ENCODE measurements around the gene CLPTM1L.

Gene CLPTM1L

GRCh38 chr5:1317921-1318565, 26.9 kb downstream of the CLPTM1L start:
- H3K36me3 ChIP-seq (ENCODE audit: control insufficient read depth, insufficient read depth, low read length): peaks cover 55% of the 10 kb centered on the region
- no peak overlapping the region for H3K4me3 ChIP-seq (ENCODE audit: low read depth, low read length)
- H3K4me1 ChIP-seq (ENCODE audit: control insufficient read depth, insufficient read depth, low read length): peaks cover 18% of the 10 kb centered on the region
- no peak overlapping the region for H3K27ac ChIP-seq (ENCODE audit: low read depth, low read length)
- no peak overlapping the region for H3K9ac ChIP-seq (ENCODE audit: low read length)
- H3K9me3 ChIP-seq (ENCODE audit: control insufficient read depth, insufficient read depth, low read depth, low read length): no peaks in the 10 kb centered on the region
- no peaks in the 10 kb centered on the region for H3K27me3 ChIP-seq (ENCODE audit: control insufficient read depth, insufficient read depth, low read length)

GRCh38 chr5:1316588-1317340, 28.1 kb downstream of the CLPTM1L start:
- H3K27me3 ChIP-seq (ENCODE audit: control insufficient read depth, insufficient read depth, low read length): no peaks in the 10 kb centered on the region
- peaks cover 44% of the 10 kb centered on the region for H3K36me3 ChIP-seq (ENCODE audit: control insufficient read depth, insufficient read depth, low read length)
- peaks cover 18% of the 10 kb centered on the region for H3K4me1 ChIP-seq (ENCODE audit: control insufficient read depth, insufficient read depth, low read length)
- no peak overlapping the region for H3K4me3 ChIP-seq (ENCODE audit: low read depth, low read length)
- no peaks in the 10 kb centered on the region for H3K9me3 ChIP-seq (ENCODE audit: control insufficient read depth, insufficient read depth, low read depth, low read length)
- H3K9ac ChIP-seq (ENCODE audit: low read length): no peak overlapping the region
- no peak overlapping the region for H3K27ac ChIP-seq (ENCODE audit: low read depth, low read length)

- H3K27ac ChIP-seq (ENCODE audit: low read depth, low read length): no peak overlapping the region
Observed at GRCh38 chr5:1315709-1316587, 29.0 kb downstream of the CLPTM1L start.

GRCh38 chr5:1315018-1315708, 29.7 kb downstream of the CLPTM1L start:
- Histone ChIP-seq H3K4me3 (ENCODE audit: low read depth, low read length) (no peak overlapping the region), H3K27me3 (ENCODE audit: control insufficient read depth, insufficient read depth, low read length) (no peaks in the 10 kb centered on the region), H3K27ac (ENCODE audit: low read depth, low read length) (no peak overlapping the region), H3K9me3 (ENCODE audit: control insufficient read depth, insufficient read depth, low read depth, low read length) (peaks cover 5% of the 10 kb centered on the region; the same call in 1 of the 2 replicates), H3K9ac (ENCODE audit: low read length) (no peak overlapping the region), H3K36me3 (ENCODE audit: control insufficient read depth, insufficient read depth, low read length) (peaks cover 28% of the 10 kb centered on the region), H3K4me1 (ENCODE audit: control insufficient read depth, insufficient read depth, low read length) (peaks cover 18% of the 10 kb centered on the region)

More at GRCh38 chr5:1315709-1316587, 29.0 kb downstream of the CLPTM1L start:
- Histone ChIP-seq H3K4me1 (ENCODE audit: control insufficient read depth, insufficient read depth, low read length) (peaks cover 18% of the 10 kb centered on the region), H3K27me3 (ENCODE audit: control insufficient read depth, insufficient read depth, low read length) (no peaks in the 10 kb centered on the region), H3K36me3 (ENCODE audit: control insufficient read depth, insufficient read depth, low read length) (peaks cover 35% of the 10 kb centered on the region), H3K4me3 (ENCODE audit: low read depth, low read length) (no peak overlapping the region; the same call in 1 of the 2 replicates), H3K9ac (ENCODE audit: low read length) (no peak overlapping the region), H3K9me3 (ENCODE audit: control insufficient read depth, insufficient read depth, low read depth, low read length) (peaks cover 5% of the 10 kb centered on the region; the same call in 1 of the 2 replicates)

GRCh38 chr5:1314564-1314982, 30.3 kb downstream of the CLPTM1L start:
- Histone ChIP-seq H3K9me3 (ENCODE audit: control insufficient read depth, insufficient read depth, low read depth, low read length) (peaks cover 5% of the 10 kb centered on the region; the same call in 1 of the 2 replicates), H3K27ac (ENCODE audit: low read depth, low read length) (no peak overlapping the region), H3K27me3 (ENCODE audit: control insufficient read depth, insufficient read depth, low read length) (no peaks in the 10 kb centered on the region), H3K9ac (ENCODE audit: low read length) (no peak overlapping the region), H3K4me1 (ENCODE audit: control insufficient read depth, insufficient read depth, low read length) (peaks cover 18% of the 10 kb centered on the region), H3K4me3 (ENCODE audit: low read depth, low read length) (no peak overlapping the region), H3K36me3 (ENCODE audit: control insufficient read depth, insufficient read depth, low read length) (peaks cover 22% of the 10 kb centered on the region)

GRCh38 chr5:1312993-1313833, 31.7 kb downstream of the CLPTM1L start:
- Histone ChIP-seq H3K9me3 (ENCODE audit: control insufficient read depth, insufficient read depth, low read depth, low read length) (peaks cover 5% of the 10 kb centered on the region; the same call in 1 of the 2 replicates), H3K27me3 (ENCODE audit: control insufficient read depth, insufficient read depth, low read length) (no peaks in the 10 kb centered on the region), H3K27ac (ENCODE audit: low read depth, low read length) (no peak overlapping the region), H3K9ac (ENCODE audit: low read length) (no peak overlapping the region), H3K4me3 (ENCODE audit: low read depth, low read length) (no peak overlapping the region), H3K36me3 (ENCODE audit: control insufficient read depth, insufficient read depth, low read length) (peaks cover 10% of the 10 kb centered on the region), H3K4me1 (ENCODE audit: control insufficient read depth, insufficient read depth, low read length) (peaks cover 18% of the 10 kb centered on the region)

- Histone ChIP-seq H3K9ac (ENCODE audit: low read length) (no peak overlapping the region), H3K27ac (ENCODE audit: low read depth, low read length) (no peak overlapping the region), H3K27me3 (ENCODE audit: control insufficient read depth, insufficient read depth, low read length) (no peaks in the 10 kb centered on the region), H3K4me1 (ENCODE audit: control insufficient read depth, insufficient read depth, low read length) (peaks cover 18% of the 10 kb centered on the region), H3K36me3 (ENCODE audit: control insufficient read depth, insufficient read depth, low read length) (no peaks in the 10 kb centered on the region; the same call in 1 of the 2 replicates), H3K9me3 (ENCODE audit: control insufficient read depth, insufficient read depth, low read depth, low read length) (peaks cover 5% of the 10 kb centered on the region; the same call in 1 of the 2 replicates), H3K4me3 (ENCODE audit: low read depth, low read length) (no peak overlapping the region)
Observed at GRCh38 chr5:1312206-1312605, 32.7 kb downstream of the CLPTM1L start.

- Histone ChIP-seq H3K9me3 (ENCODE audit: control insufficient read depth, insufficient read depth, low read depth, low read length) (peaks cover 5% of the 10 kb centered on the region; the same call in 1 of the 2 replicates), H3K9ac (ENCODE audit: low read length) (no peak overlapping the region), H3K27ac (ENCODE audit: low read depth, low read length) (no peak overlapping the region), H3K36me3 (ENCODE audit: control insufficient read depth, insufficient read depth, low read length) (no peaks in the 10 kb centered on the region), H3K27me3 (ENCODE audit: control insufficient read depth, insufficient read depth, low read length) (no peaks in the 10 kb centered on the region), H3K4me3 (ENCODE audit: low read depth, low read length) (no peak overlapping the region), H3K4me1 (ENCODE audit: control insufficient read depth, insufficient read depth, low read length) (peaks cover 16% of the 10 kb centered on the region)
Observed at GRCh38 chr5:1311439-1312055, 33.4 kb downstream of the CLPTM1L start.

GRCh38 chr5:1310118-1310517, 34.8 kb downstream of the CLPTM1L start:
- no peak overlapping the region for H3K4me3 ChIP-seq (ENCODE audit: low read depth, low read length)
- H3K27ac ChIP-seq (ENCODE audit: low read depth, low read length): no peak overlapping the region
- no peaks in the 10 kb centered on the region for H3K27me3 ChIP-seq (ENCODE audit: control insufficient read depth, insufficient read depth, low read length)
- no peak overlapping the region for H3K9ac ChIP-seq (ENCODE audit: low read length)
- no peaks in the 10 kb centered on the region for H3K36me3 ChIP-seq (ENCODE audit: control insufficient read depth, insufficient read depth, low read length)
- peaks cover 5% of the 10 kb centered on the region; the same call in 1 of the 2 replicates for H3K9me3 ChIP-seq (ENCODE audit: control insufficient read depth, insufficient read depth, low read depth, low read length)
- 0 out of 2 replicates have a peak, but pooled peaks cover 2% of the 10 kb centered on the region for H3K4me1 ChIP-seq (ENCODE audit: control insufficient read depth, insufficient read depth, low read length)

Data from HUES6 (cell line).